HepG2 (cell line): Measurements from ENCODE around the gene CMC4. TPM values are rescaled to one million over a fixed set of nuclear protein-coding genes. Genes with fewer than 3 reads are reported as not detected.

Source experiments
- ATAC-seq: fragments of 200-7000 bp; cut with Tn5 transposase; 3 replicates; pipeline ENCODE4 v1.9.1; 2020; ENCODE audit warnings: mild to moderate bottlenecking, moderate library complexity
- BruUV-seq: library from RNA; stranded (reverse); fragments of 400-500 nt; replicated peaks from 2 replicates; lab custom pipeline; 2021; lab: Mats Ljungman, UMichigan
- CTCF ChIA-PET: fragments of 300-600 bp; formaldehyde crosslinking; extraction: SDS; loops from one replicate; lab custom pipeline; 2021; ENCODE audit warnings: low total read pairs, inconsistent platforms, low intra/inter-chr PET ratio; lab: Yijun Ruan, JAX
- POLR2A ChIA-PET: fragments of 350-600 bp; sonication (Branson Sonifier 250); formaldehyde crosslinking; loops from one replicate; lab custom pipeline; 2020; ENCODE audit warnings: antibody characterized with exemption, inconsistent platforms; lab: Yijun Ruan, JAX
- DNase-seq: peaks from one replicate; pipeline ENCODE4 v3.0.0-alpha.2; 2015; ENCODE audit warnings: low spot score
- FAIRE-seq: peaks from 3 replicates; lab custom pipeline; 2011; peaks lifted over from hg19 to GRCh38; lab: Jason Lieb, UNC
- H2AFZ ChIP-seq: one replicate; pipeline ENCODE4 v1.6.1; 2011; ENCODE audit warnings: low read length, inconsistent platforms
- H3K27ac ChIP-seq: fragments of 300-600 bp; 3 replicates; pipeline ENCODE4 v1.8.0; 2011; ENCODE audit warnings: mixed run types, mild to moderate bottlenecking, mixed read lengths, low read length, inconsistent platforms; ENCODE audit not compliant: insufficient read depth; ENCODE audit errors: extremely low read length
- H3K27me3 ChIP-seq, 2 experiments: fragments of 200-600 bp in 1 of 2; 2 replicates in 1 of 2; 3 replicates in 1 of 2; pipeline versions ENCODE4 v1.6.0 to v1.8.0; 2011; ENCODE audit warnings: low read length in 2 of 2, mild to moderate bottlenecking in 2 of 2, moderate library complexity in 2 of 2, inconsistent platforms in 1 of 2; ENCODE audit not compliant: insufficient read depth in 2 of 2, control insufficient read depth in 1 of 2
- H3K36me3 ChIP-seq, 2 experiments: fragments of 200-600 bp in 1 of 2; replicated peaks in 1 of 2; 2 replicates in 1 of 2; 3 replicates in 1 of 2; pipeline versions ENCODE4 v1.5.1 to v1.8.0; 2011; ENCODE audit warnings: low read length in 2 of 2, inconsistent platforms in 1 of 2; ENCODE audit not compliant: insufficient read depth in 2 of 2, control insufficient read depth in 1 of 2
- H3K4me1 ChIP-seq: 2 replicates; pipeline ENCODE4 v1.5.1; 2012; ENCODE audit warnings: low read length, inconsistent platforms; ENCODE audit not compliant: insufficient read depth
- H3K4me2 ChIP-seq: 2 replicates; pipeline ENCODE4 v1.6.0; 2011; ENCODE audit warnings: low read depth, low read length, inconsistent platforms
- H3K4me3 ChIP-seq, 3 experiments: fragments of 200-600 bp in 1 of 3; sonication (generic), shearing (Covaris generic) in 1 of 3; replicated peaks in 1 of 3; 2 replicates each; pipeline ENCODE4 v1.5.1; 2011 to 2016; ENCODE audit warnings: low read length in 3 of 3, inconsistent platforms in 2 of 3, low read depth in 2 of 3, mild to moderate bottlenecking in 2 of 3, control low read depth in 1 of 3, mixed read lengths in 1 of 3; ENCODE audit not compliant: insufficient read depth in 1 of 3
- H3K79me2 ChIP-seq: one replicate; pipeline ENCODE4 v1.6.1; 2011; ENCODE audit warnings: low read length, inconsistent platforms; ENCODE audit not compliant: insufficient read depth
- H3K9ac ChIP-seq: 2 replicates; pipeline ENCODE4 v1.6.0; 2011; ENCODE audit warnings: mild to moderate bottlenecking, low read depth, low read length, inconsistent platforms; ENCODE audit not compliant: insufficient read depth
- H3K9me3 ChIP-seq: 2 replicates; pipeline ENCODE4 v1.5.1; 2012; ENCODE audit warnings: mild to moderate bottlenecking, low read length
- H4K20me1 ChIP-seq: 2 replicates; pipeline ENCODE4 v1.6.0; 2011; ENCODE audit warnings: inconsistent platforms, mild to moderate bottlenecking, low read length, moderate library complexity; ENCODE audit not compliant: insufficient read depth
- FOXC1 ChIP-seq: sonication (generic); formaldehyde crosslinking; IDR thresholded peaks from 2 replicates; pipeline ENCODE4 v1.8.0; 2022; ENCODE audit warnings: mild to moderate bottlenecking, missing genetic modification reagents, borderline replicate concordance
- MZF1 ChIP-seq: sonication (generic); formaldehyde crosslinking; IDR thresholded peaks from 2 replicates; pipeline ENCODE4 v1.8.1; 2023; ENCODE audit warnings: mild to moderate bottlenecking, missing genetic modification reagents, borderline replicate concordance
- POLR2G ChIP-seq: fragments of 200-400 bp; formaldehyde crosslinking; IDR thresholded peaks from 2 replicates; pipeline ENCODE4 v1.6.1; 2018; ENCODE audit warnings: mild to moderate bottlenecking, low read depth, low read length, moderate library complexity
- ZNF878 ChIP-seq: sonication (generic); formaldehyde crosslinking; IDR thresholded peaks from 2 replicates; pipeline ENCODE4 v1.8.1; 2023; ENCODE audit warnings: mild to moderate bottlenecking, missing genetic modification reagents, moderate library complexity
- WGBS: methylation state at CpG from one replicate; pipeline ENCODE4 v1.1.6; 2017; ENCODE audit warnings: low lambda C conversion rate; 5-methylcytosine and 5-hydroxymethylcytosine counted together
- in situ Hi-C: cut with HindIII; loops from 2 replicates; pipeline ENCODE4 v1.10.0; 2017; ENCODE audit warnings: low pct_unique_long_range_greater_than_20kb; ENCODE audit not compliant: extremely low pct_ligation_motif_present
- intact Hi-C: fragments of 100-400 bp; cut with micrococcal nuclease; formaldehyde crosslinking; loops from one replicate; pipeline ENCODE4 v1.10.0; 2022; ENCODE audit not compliant: unreplicated experiment
- polyA plus RNA-seq, 8 experiments: library from polyadenylated mRNA; depleted of rRNA in 3 of 8; stranded (reverse) in 7 of 8; unstranded in 1 of 8; fragments of >200 nt; fragmentation: Illumina TruSeq in 4 of 8; extraction: Trizol in 4 of 8; gene quantifications; 2 replicates each; pipeline versions ENCODE4 v1.2.1 to v1.2.3, GENCODE V29; 2011 to 2016; ENCODE audit warnings: low read depth in 4 of 8, missing spikeins in 1 of 8, mixed read lengths in 1 of 8; ENCODE audit not compliant: insufficient read depth in 1 of 8
- total RNA-seq, 5 experiments: library from RNA; depleted of rRNA; stranded (reverse); fragments of >200 nt; fragmentation: Illumina TruSeq; extraction: Trizol; gene quantifications; 2 replicates each; pipeline ENCODE4 v1.2.3, GENCODE V29; 2016; ENCODE audit warnings: low read depth in 1 of 5
- TF ChIP-seq, protein P1 (sequence below): sonication (generic); formaldehyde crosslinking; IDR thresholded peaks from 2 replicates; pipeline ENCODE4 v1.4.0; 2020; ENCODE audit warnings: missing genetic modification reagents
- TF ChIP-seq, protein P2 (sequence below): sonication (generic); formaldehyde crosslinking; IDR thresholded peaks from 2 replicates; pipeline ENCODE4 v1.8.1; 2023; ENCODE audit warnings: mild to moderate bottlenecking, missing genetic modification reagents

CMC4 gene
- total and polyA plus RNA-seq, 2 of the 13 experiments (the other 11 are each of a cell fraction or from before 2014, with no cell fraction given), result 5.6 to 11.5 TPM

DNA sequence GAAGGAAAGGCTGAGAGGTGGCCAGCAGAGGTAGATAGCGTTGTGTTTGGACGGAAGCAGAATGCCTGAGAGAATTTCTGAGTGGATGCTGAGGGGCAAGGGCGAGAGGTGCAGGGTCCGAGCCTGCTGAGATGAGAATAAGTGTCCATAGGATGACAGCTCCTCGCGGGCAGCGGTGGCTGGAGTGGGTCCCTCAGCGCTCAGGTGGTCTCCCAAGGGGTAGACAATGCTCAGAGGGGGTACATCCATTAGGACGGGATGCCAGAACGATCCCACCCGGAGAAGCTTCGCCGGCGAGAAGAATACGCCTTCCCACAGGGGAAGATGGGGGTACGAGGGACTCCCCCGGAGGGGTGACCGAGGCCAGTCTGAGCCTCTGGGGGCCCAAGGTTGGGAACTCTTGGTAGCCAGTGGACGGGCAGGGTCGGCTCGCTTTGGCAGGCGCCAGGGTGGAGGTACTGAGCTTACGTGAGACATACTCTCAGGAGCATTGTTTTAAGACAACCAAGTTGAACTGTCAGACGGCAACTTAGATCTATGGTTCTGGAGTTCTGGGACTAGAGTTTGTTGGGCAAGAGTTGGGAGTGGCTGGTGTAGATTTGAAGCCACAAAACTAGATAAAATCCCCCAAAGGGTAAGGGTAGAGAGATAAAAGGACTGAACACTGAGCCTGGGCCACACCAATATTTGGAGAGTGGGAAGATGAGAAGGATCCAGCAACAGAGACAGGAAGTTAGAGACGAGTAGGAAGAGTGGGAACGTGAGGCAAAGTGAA, 16.2 kb upstream of the CMC4 start:
- WGBS, result 98% methylated on average over 16 of the region's 26 CpGs
- H3K36me3 ChIP-seq, result peaks cover 1 to 6% of the 10 kb centered on the region in 2 experiments; a peak in 2 of 5 replicates
- TF ChIP-seq, protein P1, sequence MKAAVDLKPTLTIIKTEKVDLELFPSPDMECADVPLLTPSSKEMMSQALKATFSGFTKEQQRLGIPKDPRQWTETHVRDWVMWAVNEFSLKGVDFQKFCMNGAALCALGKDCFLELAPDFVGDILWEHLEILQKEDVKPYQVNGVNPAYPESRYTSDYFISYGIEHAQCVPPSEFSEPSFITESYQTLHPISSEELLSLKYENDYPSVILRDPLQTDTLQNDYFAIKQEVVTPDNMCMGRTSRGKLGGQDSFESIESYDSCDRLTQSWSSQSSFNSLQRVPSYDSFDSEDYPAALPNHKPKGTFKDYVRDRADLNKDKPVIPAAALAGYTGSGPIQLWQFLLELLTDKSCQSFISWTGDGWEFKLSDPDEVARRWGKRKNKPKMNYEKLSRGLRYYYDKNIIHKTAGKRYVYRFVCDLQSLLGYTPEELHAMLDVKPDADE, result no peak
- TF ChIP-seq FOXC1 (CRISPR knock-in tag) (no peak), ZNF878 (CRISPR knock-in tag) (no peak), POLR2G (no peak), MZF1 (no peak)
- TF ChIP-seq, protein P2, sequence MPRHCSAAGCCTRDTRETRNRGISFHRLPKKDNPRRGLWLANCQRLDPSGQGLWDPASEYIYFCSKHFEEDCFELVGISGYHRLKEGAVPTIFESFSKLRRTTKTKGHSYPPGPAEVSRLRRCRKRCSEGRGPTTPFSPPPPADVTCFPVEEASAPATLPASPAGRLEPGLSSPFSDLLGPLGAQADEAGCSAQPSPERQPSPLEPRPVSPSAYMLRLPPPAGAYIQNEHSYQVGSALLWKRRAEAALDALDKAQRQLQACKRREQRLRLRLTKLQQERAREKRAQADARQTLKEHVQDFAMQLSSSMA (CRISPR knock-in tag), result no peak
- H3K27me3 ChIP-seq, result no peaks in the 10 kb centered on the region
- ChIA-PET POLR2A (no interaction called here), CTCF (interaction anchor here (1.1 kb wide), 1 partner anchor 106 kb away, joined by 5 read pairs; no protein-coding TSS in a partner anchor)
- no peaks in the 10 kb centered on the region for H4K20me1 ChIP-seq
- no peak for DNase-seq
- no peak overlapping the region for H3K27ac ChIP-seq
- in situ Hi-C loops, result loop anchor here (10.0 kb wide), 1 partner anchor 102 kb away; no protein-coding TSS in a partner anchor
- H3K4me2 ChIP-seq, result no peak overlapping the region
- no peak for ATAC-seq
- no peak overlapping the region for H2AFZ ChIP-seq
- no peak overlapping the region for H3K9ac ChIP-seq
- H3K4me1 ChIP-seq, result no peaks in the 10 kb centered on the region
- H3K9me3 ChIP-seq, result no peaks in the 10 kb centered on the region
- intact Hi-C loops, result no loop called here
- no peaks in the 10 kb centered on the region for H3K79me2 ChIP-seq
- no TSS peak for BruUV-seq
- H3K4me3 ChIP-seq, result no peak overlapping the region
- no peak for FAIRE-seq
